G401 (cell line): ENCODE data around the gene DMBT1. TPM values are rescaled to one million over a fixed set of nuclear protein-coding genes. Genes with fewer than 3 reads are reported as not detected.

ENCODE experiments used
- total RNA-seq: library from RNA; depleted of rRNA; stranded (reverse); fragments of >200 nt; shearing (Covaris generic); gene quantifications from 2 replicates; pipeline ENCODE4 v1.2.3, GENCODE V29; 2014; rRNA removed

Gene DMBT1
- total RNA-seq, 1 experiment from 2014 or later = not detected

Other genes starting within 250 kb of the DMBT1 start
- gene PLEKHA1, start 186.0 kb upstream of the DMBT1 start, total RNA-seq = 10.9 and 21.3 TPM in 2 replicates
- gene ARMS2, start 106.1 kb upstream of the DMBT1 start, total RNA-seq = not detected in 2 replicates
- gene HTRA1, start 99.2 kb upstream of the DMBT1 start, total RNA-seq = 4.5 and 9.2 TPM in 2 replicates
- not detected in 2 replicates for gene C10orf120, start 139.1 kb downstream of the DMBT1 start, total RNA-seq